ENCODE measurements around the gene SURF1. TPM values are rescaled to one million over a fixed set of nuclear protein-coding genes. Genes with fewer than 3 reads are reported as not detected.
A peak's percentile ranks its signal among the peaks of the same experiment; 100 is the strongest.
"Not testable (repeated sequence)": the region's sequence is repeated elsewhere in the genome, so short reads cannot be mapped to it uniquely, and the experiment has no call there.

The SURF1 gene
- total RNA-seq, 1 experiment from 2014 or later, result 44.5 TPM

DNA sequence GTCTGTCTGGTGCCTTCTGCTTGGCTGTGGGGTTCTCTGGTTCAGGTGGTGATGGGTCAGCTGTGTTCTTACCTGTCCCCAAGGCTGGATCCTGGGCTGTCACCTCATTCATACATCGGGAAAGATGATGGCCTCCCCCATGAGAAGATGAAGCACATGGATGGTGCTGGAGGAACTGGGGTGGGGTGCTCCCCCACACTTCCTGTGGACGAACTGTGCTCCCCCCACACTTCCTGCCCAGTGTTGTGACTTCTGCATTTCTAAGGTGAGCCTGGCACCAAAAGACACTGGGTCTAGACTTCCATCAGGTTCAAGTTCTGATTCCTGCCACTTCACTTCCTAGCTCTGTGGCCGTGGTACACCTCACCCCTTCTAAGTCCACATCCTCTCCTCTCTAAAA is 16.0 kb downstream of the SURF1 start:
- H3K27ac ChIP-seq, result no peak overlapping the region
- no peak overlapping the region for H3K4me3 ChIP-seq
- peaks cover 8% of the 10 kb centered on the region for H3K4me1 ChIP-seq (replicated peaks)
- no peaks in the 10 kb centered on the region for H3K27me3 ChIP-seq (replicated peaks)
- H3K9me3 ChIP-seq (replicated peaks), result no peaks in the 10 kb centered on the region
- H3K36me3 ChIP-seq, result peaks cover 64% of the 10 kb centered on the region
- no peak for DNase-seq (ENCODE audit: low read depth in 1 of 2, low spot score in 2 of 2)

DNA sequence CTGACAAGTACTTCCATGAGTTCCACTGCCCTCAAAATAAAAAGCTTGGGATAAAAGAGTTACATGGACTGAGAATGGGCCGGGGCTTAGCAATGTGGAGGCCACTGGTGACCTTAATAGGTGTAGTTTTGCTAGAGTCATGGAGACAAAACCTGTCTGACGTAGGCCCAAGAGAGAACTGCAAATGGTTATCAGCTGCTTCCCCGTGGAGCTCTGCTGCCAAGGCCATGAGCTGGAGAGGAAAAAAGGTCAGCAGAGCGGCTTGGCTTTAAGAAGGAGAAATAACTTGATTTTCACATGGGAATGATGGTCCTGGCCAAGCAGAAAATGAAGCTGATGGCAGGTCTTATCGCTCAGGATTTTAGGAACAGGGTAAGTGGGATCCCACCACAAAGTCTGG is 16.6 kb downstream of the SURF1 start:
- H3K9me3 ChIP-seq (replicated peaks), result no peaks in the 10 kb centered on the region
- no peaks in the 10 kb centered on the region for H3K27me3 ChIP-seq (replicated peaks)
- DNase-seq (ENCODE audit: low read depth in 1 of 2, low spot score in 2 of 2), result no peak
- H3K27ac ChIP-seq, result no peak overlapping the region
- H3K4me1 ChIP-seq (replicated peaks), result peaks cover 14% of the 10 kb centered on the region
- no peak overlapping the region for H3K4me3 ChIP-seq
- H3K36me3 ChIP-seq, result peaks cover 62% of the 10 kb centered on the region

- Histone ChIP-seq H3K27me3 (replicated peaks) (no peaks in the 10 kb centered on the region), H3K4me1 (replicated peaks) (peaks cover 15% of the 10 kb centered on the region), H3K4me3 (peak within 1 kb of the TSS; percentile 74), H3K36me3 (peaks cover 63% of the 10 kb centered on the region), H3K9me3 (replicated peaks) (no peaks in the 10 kb centered on the region), H3K27ac (peak within 1 kb of the TSS; percentile 15)
- peak; percentile 70 to 79 for DNase-seq (ENCODE audit: low read depth in 1 of 2, low spot score in 2 of 2)
Measured at GRCh38 chr9:133335924-133336811, 20.1 kb downstream of the SURF1 start, which contains the start of gene SURF6. Gene SURF6, minus strand, starts transcription at chr9:133336188. Its CDS starts 56 bp downstream, at chr9:133336132.

DNA sequence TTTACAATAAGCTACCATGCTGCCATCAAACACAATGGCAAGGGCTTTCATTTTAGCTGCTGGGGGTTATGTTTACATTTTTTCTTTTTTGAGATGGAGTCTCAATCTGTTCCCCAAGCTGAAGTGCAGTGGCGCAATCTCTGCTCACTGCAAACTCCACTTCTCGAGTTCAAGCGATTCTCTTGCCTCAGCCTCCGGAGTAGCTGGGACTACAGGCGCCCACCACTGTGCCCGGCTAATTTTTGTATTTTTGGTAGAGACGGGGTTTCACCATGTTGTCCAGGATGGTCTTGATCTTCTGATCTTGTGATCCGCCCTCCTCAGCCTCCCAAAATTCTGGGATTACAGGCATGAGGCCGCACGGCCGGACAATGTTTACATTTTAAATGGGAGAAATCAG is 21.4 kb downstream of the SURF1 start:
- not testable (repeated sequence) for H3K27ac ChIP-seq; H3K9me3 ChIP-seq (replicated peaks); H3K27me3 ChIP-seq (replicated peaks); DNase-seq (ENCODE audit: low read depth in 1 of 2, low spot score in 2 of 2)
- peaks cover 59% of the 10 kb centered on the region for H3K36me3 ChIP-seq
- H3K4me1 ChIP-seq (replicated peaks), result peaks cover 15% of the 10 kb centered on the region
- H3K4me3 ChIP-seq, result peak overlapping the region; percentile 74

GRCh38 chr9:133334161-133334560 is 22.1 kb downstream of the SURF1 start:
- Histone ChIP-seq H3K4me1 (replicated peaks) (peaks cover 15% of the 10 kb centered on the region), H3K36me3 (peaks cover 54% of the 10 kb centered on the region), H3K27me3 (replicated peaks) (no peaks in the 10 kb centered on the region), H3K9me3 (replicated peaks) (no peaks in the 10 kb centered on the region), H3K27ac (no peak overlapping the region), H3K4me3 (no peak overlapping the region)
- DNase-seq (ENCODE audit: low read depth in 1 of 2, low spot score in 2 of 2), result no peak

GRCh38 chr9:133333566-133333965 is 22.7 kb downstream of the SURF1 start:
- peaks cover 50% of the 10 kb centered on the region for H3K36me3 ChIP-seq
- H3K27me3 ChIP-seq (replicated peaks), result no peaks in the 10 kb centered on the region
- no peak for DNase-seq (ENCODE audit: low read depth in 1 of 2, low spot score in 2 of 2)
- no peak overlapping the region for H3K4me3 ChIP-seq
- no peaks in the 10 kb centered on the region for H3K9me3 ChIP-seq (replicated peaks)
- peaks cover 15% of the 10 kb centered on the region for H3K4me1 ChIP-seq (replicated peaks)
- no peak overlapping the region for H3K27ac ChIP-seq

DNA sequence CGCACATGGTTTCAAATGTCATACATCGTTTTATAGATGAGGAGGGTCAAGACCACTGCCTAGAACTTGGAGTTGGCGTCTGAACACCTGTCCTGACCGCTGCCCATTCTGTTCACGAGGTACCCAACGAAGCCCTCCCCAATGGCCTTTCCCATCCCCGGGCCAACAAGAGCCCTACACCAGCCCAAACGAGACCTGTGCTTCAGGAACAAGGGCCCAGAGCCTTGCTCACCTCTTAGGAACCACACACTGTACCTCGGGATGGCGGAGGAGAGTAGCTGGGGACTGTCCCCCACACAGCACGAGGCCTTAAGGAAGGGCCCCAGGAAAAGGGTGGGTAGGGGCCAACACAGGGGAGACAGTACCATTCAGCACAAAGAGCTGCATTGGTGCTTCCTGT is 23.3 kb downstream of the SURF1 start:
- Histone ChIP-seq H3K9me3 (replicated peaks) (no peaks in the 10 kb centered on the region), H3K27ac (no peak overlapping the region), H3K27me3 (replicated peaks) (no peaks in the 10 kb centered on the region), H3K4me3 (no peak overlapping the region), H3K36me3 (peaks cover 50% of the 10 kb centered on the region), H3K4me1 (replicated peaks) (peaks cover 15% of the 10 kb centered on the region)
- no peak for DNase-seq (ENCODE audit: low read depth in 1 of 2, low spot score in 2 of 2)

DNA sequence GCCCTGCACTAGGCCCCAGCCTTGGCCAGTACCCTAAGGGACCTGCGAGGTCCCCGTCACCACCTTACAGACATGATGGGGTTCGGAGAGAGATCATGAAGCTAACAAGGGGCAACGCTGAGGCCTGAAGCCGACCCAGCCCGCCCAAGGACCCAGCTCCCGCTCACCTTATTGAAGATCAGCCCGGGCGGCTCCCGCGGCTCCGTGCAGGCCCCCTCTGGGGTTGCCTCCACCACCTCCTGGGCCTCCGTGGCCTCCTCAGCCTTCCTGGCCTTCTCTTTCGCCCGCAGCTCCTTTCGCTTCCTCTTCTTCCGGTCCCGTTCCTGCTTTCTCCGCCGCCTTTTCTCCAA is 23.9 kb downstream of the SURF1 start:
- DNase-seq (ENCODE audit: low read depth in 1 of 2, low spot score in 2 of 2), result no peak
- Histone ChIP-seq H3K36me3 (peaks cover 50% of the 10 kb centered on the region), H3K27ac (no peak overlapping the region), H3K4me1 (replicated peaks) (peaks cover 15% of the 10 kb centered on the region), H3K27me3 (replicated peaks) (no peaks in the 10 kb centered on the region), H3K4me3 (no peak overlapping the region), H3K9me3 (replicated peaks) (no peaks in the 10 kb centered on the region)

DNA sequence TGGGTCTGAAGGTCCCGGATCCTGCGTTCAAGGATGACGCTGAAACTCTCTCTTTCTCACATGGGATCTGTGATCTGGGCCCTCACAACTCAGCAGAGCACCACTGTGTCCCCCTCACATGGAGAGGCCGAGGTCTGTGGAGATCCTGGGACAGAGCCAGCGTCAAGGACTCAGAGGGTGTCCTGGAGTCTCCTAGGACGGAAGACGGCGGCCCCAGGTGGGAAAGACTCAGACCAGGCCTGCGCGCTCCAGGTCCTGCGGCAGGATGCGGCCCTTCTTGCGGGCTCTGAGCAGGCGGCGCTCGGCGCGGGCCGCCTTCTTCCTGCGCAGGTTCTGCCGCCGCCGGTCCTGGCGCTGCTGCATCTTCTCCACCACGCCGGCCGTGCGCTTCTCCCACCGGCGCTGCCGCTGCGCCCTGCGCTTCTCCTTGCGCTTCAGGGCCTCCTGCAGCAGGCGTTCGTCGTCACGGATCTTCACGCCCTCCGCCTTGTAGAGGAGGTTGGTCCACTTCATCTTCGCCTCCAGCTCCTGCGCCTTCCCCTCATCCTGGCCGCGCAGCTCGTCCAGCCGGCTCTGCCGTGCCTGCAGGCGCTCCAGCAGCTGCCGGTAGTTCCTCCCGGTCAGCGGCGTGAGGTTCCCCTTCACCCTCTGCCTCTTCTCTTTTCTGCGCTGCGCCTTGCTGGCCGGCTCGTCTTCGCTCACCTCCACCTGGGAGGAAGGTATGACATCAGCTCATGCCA is 24.5 kb downstream of the SURF1 start:
- no peak for DNase-seq (ENCODE audit: low read depth in 1 of 2, low spot score in 2 of 2)
- H3K9me3 ChIP-seq (replicated peaks), result no peaks in the 10 kb centered on the region
- H3K4me3 ChIP-seq, result no peak overlapping the region
- H3K4me1 ChIP-seq (replicated peaks), result peaks cover 15% of the 10 kb centered on the region
- H3K27ac ChIP-seq, result no peak overlapping the region
- H3K27me3 ChIP-seq (replicated peaks), result no peaks in the 10 kb centered on the region
- peaks cover 50% of the 10 kb centered on the region for H3K36me3 ChIP-seq

DNA sequence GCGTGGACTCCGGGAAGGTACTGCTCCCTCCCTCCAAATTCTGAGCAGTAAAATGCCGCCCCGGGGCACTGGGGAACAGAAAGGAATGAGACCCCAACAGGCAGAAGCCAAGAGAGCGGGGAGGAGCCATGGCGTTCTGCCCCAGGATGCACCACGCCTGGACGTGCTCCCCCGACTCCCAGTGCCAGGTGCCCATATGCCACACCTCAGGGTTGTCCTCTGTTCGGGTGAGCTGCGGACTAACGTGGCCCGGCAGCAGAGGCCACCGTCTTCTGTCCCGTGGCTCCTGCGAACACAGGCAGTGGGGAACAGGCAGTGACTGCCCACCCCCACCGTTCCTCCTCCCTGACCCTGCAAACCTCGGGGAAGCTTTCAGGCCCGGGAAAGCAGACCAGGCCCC is 25.1 kb downstream of the SURF1 start:
- peaks cover 46% of the 10 kb centered on the region for H3K36me3 ChIP-seq
- DNase-seq (ENCODE audit: low read depth in 1 of 2, low spot score in 2 of 2), result no peak
- H3K27me3 ChIP-seq (replicated peaks), result no peaks in the 10 kb centered on the region
- no peak overlapping the region for H3K27ac ChIP-seq
- peaks cover 10% of the 10 kb centered on the region for H3K4me1 ChIP-seq (replicated peaks)
- H3K4me3 ChIP-seq, result no peak overlapping the region
- no peaks in the 10 kb centered on the region for H3K9me3 ChIP-seq (replicated peaks)

- not testable (repeated sequence) for H3K4me1 ChIP-seq (replicated peaks); H3K4me3 ChIP-seq; H3K27me3 ChIP-seq (replicated peaks); H3K9me3 ChIP-seq (replicated peaks); H3K27ac ChIP-seq
- peaks cover 40% of the 10 kb centered on the region for H3K36me3 ChIP-seq
- DNase-seq (ENCODE audit: low read depth in 1 of 2, low spot score in 2 of 2), result peak in 1 of 2 experiments; percentile 9
Measured at GRCh38 chr9:133329306-133330156, 26.8 kb downstream of the SURF1 start.

DNA sequence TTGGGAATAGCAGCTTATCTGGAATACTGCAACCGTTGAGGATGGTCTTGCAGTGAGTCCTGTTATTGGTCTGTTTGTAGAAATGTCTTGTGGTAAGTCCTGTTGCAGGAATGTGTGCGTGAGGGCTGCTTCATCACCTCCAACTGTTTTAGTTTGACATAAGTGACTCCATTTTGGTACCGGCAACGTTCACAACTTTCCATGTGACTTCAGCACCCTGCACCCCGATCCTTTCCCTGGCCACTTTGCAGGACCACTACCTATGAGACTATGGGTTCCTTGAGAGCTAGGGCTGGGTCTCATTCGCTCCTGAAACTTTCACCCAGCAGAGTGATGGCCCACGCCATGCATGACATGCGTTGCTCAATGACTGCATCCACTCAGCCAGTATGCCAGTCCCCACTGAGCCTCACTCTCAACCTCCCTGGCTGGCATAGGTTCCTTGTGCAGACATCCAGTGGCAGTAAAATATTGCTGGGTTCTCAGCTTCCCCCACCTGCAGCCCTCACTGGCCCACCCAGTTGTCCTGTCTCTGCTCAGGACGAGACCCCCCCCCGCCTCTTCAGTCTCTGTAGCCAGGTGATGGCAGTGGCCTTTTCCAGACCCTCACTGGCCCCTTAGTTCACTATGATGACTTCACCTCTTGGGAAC is 28.3 kb downstream of the SURF1 start:
- H3K27ac ChIP-seq, result no peak overlapping the region
- H3K27me3 ChIP-seq (replicated peaks), result peaks cover 4% of the 10 kb centered on the region; the same call in 1 of the 2 replicates
- H3K4me1 ChIP-seq (replicated peaks), result no peaks in the 10 kb centered on the region
- no peak overlapping the region for H3K4me3 ChIP-seq
- peaks cover 25% of the 10 kb centered on the region for H3K36me3 ChIP-seq
- H3K9me3 ChIP-seq (replicated peaks), result no peaks in the 10 kb centered on the region
- no peak for DNase-seq (ENCODE audit: low read depth in 1 of 2, low spot score in 2 of 2)

- not testable (repeated sequence) for DNase-seq (ENCODE audit: low read depth in 1 of 2, low spot score in 2 of 2); H3K27me3 ChIP-seq (replicated peaks); H3K27ac ChIP-seq; H3K4me1 ChIP-seq (replicated peaks); H3K9me3 ChIP-seq (replicated peaks); H3K4me3 ChIP-seq
- peaks cover 15% of the 10 kb centered on the region for H3K36me3 ChIP-seq
Measured at GRCh38 chr9:133327021-133327420, 29.3 kb downstream of the SURF1 start.
